Eye (tissue), 1 donor: Measurements from ENCODE around the gene RGMA.
"Not testable (repeated sequence)": the region's sequence is repeated elsewhere in the genome, so short reads cannot be mapped to it uniquely, and the experiment has no call there.

Experiments used
- DNase-seq: peaks from one replicate; pipeline ENCODE4 v3.0.0-alpha.2; 2015

The RGMA gene

GRCh38 chr15:93031557-93032384 is 57.2 kb downstream of the RGMA start:
- DNase-seq = not testable (repeated sequence)

- no peak for DNase-seq
Observed at GRCh38 chr15:93031103-93031464, 57.9 kb downstream of the RGMA start.

- DNase-seq = peak; percentile 91
Observed at GRCh38 chr15:93030430-93031102, 58.4 kb downstream of the RGMA start.

GRCh38 chr15:93029836-93030429 is 59.1 kb downstream of the RGMA start:
- no peak for DNase-seq

- no peak for DNase-seq
Observed at GRCh38 chr15:93029214-93029835, 59.7 kb downstream of the RGMA start.

- DNase-seq = peak; percentile 35
Observed at GRCh38 chr15:93028632-93029213, 60.3 kb downstream of the RGMA start.

- no peak for DNase-seq
Observed at GRCh38 chr15:93028111-93028631, 60.8 kb downstream of the RGMA start.

GRCh38 chr15:93027413-93027812 is 61.6 kb downstream of the RGMA start:
- DNase-seq = no peak

GRCh38 chr15:93026380-93026817 is 62.6 kb downstream of the RGMA start:
- DNase-seq = no peak

GRCh38 chr15:93025625-93025982 is 63.4 kb downstream of the RGMA start:
- DNase-seq = no peak

GRCh38 chr15:93024716-93025624 is 64.0 kb downstream of the RGMA start:
- no peak for DNase-seq

GRCh38 chr15:93024293-93024692 is 64.7 kb downstream of the RGMA start:
- no peak for DNase-seq

- DNase-seq = no peak
Observed at GRCh38 chr15:93020976-93021772, 67.8 kb downstream of the RGMA start.

- DNase-seq = no peak
Observed at GRCh38 chr15:93019971-93020370, 69.0 kb downstream of the RGMA start.

GRCh38 chr15:93019090-93019489 is 69.9 kb downstream of the RGMA start:
- no peak for DNase-seq

- no peak for DNase-seq
Observed at GRCh38 chr15:93018574-93018973, 70.4 kb downstream of the RGMA start.

GRCh38 chr15:93017526-93017925 is 71.5 kb downstream of the RGMA start:
- no peak for DNase-seq

- no peak for DNase-seq
Observed at GRCh38 chr15:93012786-93013185, 76.2 kb downstream of the RGMA start.

- no peak for DNase-seq
Observed at GRCh38 chr15:93007994-93008393, 81.0 kb downstream of the RGMA start.

GRCh38 chr15:93005133-93005532 is 83.9 kb downstream of the RGMA start:
- no peak for DNase-seq

GRCh38 chr15:93001881-93002280 is 87.1 kb downstream of the RGMA start:
- no peak for DNase-seq
